NCI-H1092 (cell line): ENCODE results near the gene SPRED3.
"Not testable (repeated sequence)": the region's sequence is repeated elsewhere in the genome, so short reads cannot be mapped to it uniquely, and the experiment has no call there.

Source experiments
- DNase-seq: peaks from one replicate; lab custom pipeline; 2025; lab: John Stamatoyannopoulos, UW

SPRED3 gene

DNA sequence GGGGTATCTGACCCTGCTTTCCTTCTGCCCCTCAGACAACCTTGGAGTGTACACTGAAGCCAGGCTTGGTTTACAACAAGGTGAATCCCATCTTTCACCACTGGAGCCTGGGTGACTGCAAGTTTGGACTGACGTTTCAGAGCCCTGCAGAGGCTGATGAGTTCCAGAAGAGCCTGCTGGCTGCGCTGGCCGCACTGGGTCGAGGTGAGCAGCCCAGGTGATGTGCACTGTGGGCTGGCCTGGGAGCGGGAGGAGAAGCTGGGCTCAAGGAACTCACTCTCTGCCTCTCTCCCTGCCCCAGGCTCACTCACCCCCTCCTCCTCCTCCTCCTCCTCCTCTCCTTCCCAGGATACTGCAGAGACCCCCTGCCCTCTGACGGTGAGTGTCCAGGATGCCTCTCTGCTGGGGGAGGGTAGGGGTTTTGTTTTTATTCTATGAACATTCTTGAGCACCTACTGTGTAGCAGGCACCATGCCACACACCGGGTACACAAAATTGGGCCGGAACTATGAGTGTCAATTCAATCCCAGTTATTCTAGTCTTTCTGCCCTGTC, 3.5 kb downstream of the SPRED3 start:
- DNase-seq: no peak

DNA sequence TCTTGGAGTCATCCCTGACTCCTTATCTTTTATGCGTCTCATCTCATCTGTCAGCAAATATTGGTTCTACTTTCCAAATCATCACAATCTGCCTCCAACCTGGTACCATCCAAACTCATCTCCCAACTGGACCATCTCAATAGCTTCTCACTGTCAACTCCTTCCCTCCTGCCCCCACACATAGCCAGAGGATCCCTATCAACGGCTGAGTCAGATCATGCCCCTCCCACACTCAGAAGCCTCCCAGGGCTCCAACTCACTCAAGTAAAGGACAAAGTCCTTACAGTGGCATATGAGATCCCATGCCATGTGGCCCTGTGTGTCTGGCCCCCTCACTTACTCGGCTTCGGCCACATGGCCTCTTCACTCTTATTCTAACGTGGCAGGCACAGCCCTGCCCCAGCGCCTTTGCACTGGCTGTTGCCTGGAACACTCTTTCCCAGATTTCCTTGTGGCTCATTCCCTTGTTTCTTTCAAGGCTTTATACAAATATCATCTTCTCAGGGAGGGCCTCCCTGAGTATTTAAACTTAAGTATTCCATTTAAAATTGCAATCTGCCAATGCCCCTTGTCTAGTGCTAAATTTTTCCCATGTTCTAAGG, 4.3 kb downstream of the SPRED3 start:
- DNase-seq: no peak

DNA sequence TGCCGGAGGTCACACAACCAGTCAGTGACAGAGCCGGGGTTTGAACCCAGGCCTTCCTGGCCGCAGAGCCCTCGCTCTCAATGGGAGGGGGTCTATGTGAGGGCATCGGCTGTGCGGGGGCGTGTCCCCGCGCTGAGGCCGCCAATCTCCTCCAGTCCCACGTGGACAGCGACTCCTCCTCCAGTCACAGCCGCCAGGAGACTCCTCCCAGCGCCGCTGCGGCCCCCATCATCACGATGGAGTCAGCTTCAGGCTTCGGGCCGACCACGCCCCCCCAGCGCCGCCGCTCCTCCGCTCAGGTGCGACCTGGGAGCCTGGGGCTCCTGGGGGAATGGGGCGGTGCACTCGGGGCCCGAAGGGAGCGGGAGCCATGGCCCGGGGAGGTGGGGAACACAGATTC, 6.0 kb downstream of the SPRED3 start:
- no peak for DNase-seq

DNA sequence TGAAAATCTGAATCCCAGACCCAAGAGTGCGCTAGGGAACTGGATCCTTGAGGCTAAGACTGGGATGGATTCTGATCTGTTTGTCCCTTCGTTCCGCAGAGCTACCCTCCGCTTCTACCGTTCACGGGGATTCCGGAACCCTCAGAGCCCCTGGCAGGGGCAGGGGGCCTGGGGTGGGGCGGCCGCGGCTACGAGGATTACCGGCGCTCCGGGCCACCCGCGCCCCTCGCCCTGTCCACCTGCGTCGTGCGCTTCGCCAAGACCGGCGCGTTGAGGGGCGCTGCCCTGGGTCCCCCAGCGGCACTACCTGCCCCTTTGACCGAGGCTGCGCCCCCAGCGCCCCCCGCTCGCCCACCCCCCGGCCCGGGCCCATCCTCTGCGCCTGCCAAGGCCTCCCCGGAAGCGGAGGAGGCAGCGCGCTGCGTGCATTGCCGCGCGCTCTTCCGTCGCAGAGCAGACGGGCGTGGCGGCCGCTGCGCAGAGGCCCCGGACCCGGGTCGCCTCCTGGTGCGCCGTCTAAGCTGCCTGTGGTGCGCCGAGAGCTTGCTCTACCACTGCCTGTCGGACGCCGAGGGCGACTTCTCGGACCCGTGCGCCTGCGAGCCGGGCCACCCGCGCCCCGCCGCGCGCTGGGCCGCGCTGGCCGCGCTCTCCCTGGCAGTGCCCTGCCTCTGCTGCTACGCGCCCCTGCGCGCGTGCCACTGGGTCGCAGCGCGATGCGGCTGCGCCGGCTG, 7.1 kb downstream of the SPRED3 start:
- no peak for DNase-seq

DNA sequence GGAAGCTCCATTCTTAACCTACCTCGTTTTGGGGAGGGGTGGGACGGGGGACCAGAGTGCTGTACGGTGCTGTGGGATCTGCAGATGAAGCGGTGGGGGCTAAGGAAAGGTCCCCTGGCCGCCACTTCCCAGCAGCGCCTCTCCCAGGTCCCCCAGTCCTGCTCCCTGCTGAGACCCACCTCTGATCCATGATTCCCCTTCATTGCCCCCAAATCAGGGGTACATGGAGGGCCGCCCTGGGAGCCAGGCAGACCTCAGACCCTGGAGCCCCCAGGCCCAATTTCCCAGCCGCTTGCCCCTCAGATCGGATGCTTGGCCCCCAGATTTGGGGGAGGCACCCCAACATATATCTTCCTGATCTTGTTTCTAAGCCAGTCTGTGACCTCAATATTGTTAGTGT, 10.6 kb downstream of the SPRED3 start:
- no peak for DNase-seq

DNA sequence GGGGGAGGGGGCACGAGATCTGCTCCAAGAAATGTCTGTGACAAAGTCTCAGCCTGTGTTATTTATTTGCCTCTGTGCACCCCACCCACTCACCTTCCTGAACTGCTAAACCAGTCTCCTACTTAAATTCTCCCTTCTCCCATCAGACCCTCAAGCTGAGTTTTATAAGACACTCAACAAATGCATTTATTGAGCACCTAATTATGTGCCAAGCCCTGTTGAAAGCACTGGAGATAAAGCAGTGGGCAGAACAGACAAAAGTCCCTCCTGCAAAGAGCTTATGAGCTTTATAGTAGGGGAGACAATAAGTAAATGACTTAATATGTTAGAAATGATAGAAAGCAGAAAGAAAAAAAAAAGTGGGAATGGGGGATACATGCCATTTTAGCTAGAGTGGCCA, 11.0 kb downstream of the SPRED3 start:
- DNase-seq: no peak

DNA sequence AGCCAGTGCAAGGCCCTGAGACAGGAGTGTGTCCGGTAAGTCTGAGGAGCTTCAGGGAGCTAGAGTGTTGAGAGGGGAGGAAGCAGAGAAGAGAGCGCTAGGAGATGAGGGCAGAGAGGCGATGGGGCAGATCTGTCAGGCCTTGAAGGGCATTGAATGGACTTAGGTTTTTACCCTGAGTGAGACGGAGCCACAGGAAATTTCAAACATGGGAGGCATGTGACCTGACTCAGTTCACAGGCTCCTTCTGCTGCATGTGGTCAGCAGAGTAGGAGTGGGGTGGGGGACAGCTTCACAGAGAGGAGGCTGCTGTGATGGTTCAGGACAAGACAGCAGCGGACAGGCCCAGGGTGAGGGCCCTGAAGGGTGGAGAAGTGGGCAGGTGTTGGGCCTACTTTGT, 11.9 kb downstream of the SPRED3 start:
- DNase-seq: no peak

DNA sequence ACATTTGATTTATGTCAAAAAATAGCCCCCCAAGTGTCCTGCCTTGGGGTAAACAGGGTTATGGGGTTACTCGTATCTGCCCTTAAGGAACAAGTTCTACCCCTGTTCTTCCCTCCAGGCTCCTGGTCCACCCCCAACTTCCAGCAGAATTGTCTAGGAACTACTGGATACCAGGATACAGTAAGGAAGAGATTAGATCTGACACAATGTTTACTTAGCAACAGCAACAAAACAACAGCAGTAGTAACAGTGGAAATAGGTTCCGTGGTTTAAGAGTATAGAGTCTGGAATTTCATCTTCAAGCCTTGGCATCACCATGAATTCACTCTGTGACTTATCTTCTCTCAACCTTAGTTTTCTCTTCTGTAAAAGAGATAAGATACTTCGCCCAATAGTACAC, 12.7 kb downstream of the SPRED3 start:
- no peak for DNase-seq

DNA sequence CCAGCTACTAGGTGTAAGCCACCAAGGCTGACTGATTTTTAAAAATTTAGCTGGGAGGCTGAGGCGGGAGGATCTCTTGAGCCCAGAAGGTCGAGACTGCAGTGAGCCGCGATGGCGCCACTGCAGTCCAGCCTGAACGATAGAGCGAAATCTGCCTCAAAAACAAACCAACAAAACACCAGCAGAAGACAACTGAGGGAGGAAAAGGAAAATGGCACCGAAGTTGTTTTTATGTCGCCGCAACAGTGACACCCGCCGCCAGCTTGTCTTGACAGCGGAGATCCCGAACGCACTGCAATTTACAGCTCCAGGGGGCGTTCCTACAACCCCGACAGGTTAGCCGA, 14.1 kb downstream of the SPRED3 start:
- no peak for DNase-seq

DNA sequence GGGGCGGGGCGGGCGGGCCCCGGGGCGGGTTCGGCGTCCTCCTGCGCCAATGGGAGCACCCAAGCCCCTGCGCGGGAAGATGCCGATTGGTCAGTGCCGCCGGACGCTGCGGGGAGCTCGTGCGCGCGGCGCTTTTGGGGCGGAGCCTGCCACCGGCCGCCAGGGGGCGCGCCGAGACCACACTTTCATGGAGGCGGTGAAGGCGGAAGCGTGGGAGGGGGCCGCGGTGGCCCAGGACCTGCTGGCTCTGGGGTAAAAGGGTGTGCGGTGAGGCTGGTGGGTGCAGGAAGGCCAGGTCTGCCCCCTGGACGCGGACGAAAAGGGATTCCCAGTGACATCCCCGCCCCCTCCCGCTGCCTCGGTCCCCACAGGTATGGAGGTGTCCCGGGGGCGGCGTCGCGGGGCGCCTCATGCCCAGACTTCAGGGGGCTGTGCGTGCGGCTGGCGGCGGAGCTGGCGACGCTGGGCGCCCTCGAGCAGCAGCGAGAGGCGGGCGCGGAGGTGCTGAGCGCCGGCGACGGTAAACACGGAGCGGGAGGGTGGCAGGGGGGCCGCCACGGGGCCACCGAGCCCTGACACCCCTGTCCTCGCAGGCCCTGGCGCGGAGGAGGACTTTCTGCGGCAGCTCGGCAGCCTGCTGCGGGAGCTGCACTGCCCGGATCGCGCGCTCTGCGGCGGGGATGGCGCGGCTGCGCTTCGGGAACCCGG, 14.6 kb downstream of the SPRED3 start, which contains the start of gene FAM98C:
Gene FAM98C (plus strand): TSS at position 127 of the 708 bp plus-strand sequence. CDS start 61 bp downstream, at position 188.
- peak; percentile 90 for DNase-seq

DNA sequence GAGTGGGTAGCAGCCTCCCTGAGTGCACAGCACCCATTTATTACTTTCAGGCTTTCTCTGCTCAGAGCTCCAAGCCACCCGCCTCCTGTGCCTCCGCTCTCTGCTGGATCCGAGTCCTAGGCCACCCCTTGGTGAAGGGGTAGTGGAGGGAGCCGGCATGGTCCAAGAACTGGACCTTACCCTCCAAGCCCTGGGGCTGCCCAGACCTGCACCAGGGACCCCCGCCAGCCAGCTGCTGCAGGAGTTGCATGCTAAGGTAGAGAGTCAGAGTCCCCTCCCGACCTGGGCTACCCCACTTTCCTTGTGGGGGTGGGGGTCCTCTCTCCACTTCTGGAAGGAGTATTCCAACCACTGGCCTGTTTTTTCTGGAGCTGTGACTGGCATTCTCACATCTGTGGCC, 16.4 kb downstream of the SPRED3 start:
- DNase-seq: no peak

DNA sequence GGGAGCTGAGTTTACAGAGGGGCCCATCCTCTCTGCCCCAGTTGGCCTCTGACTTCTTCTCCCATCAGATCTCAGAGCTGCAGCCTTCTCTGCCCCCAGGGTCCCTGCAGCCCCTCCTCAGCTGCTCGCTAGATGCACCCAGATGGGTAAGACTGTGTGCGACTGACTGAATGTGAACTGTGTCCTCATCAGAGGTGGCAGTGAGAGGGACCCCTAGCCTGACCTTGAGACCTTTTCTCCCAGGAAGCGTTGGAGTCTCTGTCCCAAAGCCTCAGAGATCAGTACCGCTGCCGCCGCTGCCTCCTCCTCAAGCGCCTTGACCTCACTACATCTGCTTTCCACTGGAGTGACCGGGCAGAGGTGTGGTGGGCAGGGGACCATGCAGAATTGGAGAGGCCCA, 16.8 kb downstream of the SPRED3 start:
- DNase-seq: no peak

DNA sequence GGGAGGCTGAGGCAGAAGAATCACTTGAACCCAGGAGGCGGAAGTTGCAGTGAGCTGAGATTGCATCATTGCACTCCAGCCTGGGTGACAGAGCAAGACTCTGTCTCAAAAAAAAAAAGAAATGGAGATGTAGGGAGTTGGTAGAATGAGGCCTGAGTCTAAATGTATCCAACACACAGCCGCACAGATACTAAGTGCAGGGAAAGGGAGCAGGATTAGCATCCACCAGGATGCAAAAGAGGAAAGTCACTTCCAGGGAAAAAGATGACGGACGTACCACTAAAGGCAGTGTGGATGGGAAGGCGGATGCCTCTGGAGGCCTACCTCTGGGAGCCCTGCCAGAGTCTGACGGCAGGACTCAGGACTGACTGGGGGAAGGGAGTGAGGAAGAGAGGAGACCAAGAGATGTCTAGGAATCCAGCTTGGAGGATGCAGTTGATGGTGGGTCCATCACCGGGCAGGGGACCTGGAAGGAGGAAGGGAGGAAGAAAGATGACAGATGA, 21.2 kb downstream of the SPRED3 start:
- DNase-seq: no peak

DNA sequence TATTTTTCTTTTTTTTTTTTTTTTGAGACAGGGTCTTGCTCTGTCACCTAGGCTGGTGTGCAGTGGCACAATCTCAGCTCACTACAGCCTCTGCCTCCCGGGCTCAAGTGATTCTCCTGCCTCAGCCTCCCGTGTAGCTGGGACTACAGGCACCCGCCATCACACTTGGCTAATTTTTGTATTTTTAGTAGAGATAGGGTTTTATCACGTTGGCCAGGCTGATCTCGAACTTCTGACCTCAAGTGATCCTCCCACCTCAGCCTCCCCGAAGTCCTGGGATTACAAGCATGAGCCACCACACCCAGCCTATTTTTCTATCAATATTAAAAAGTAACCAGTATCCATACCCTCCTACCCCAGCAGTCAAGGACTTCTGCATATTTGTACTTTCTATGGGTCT, 21.9 kb downstream of the SPRED3 start:
- not testable (repeated sequence) for DNase-seq

DNA sequence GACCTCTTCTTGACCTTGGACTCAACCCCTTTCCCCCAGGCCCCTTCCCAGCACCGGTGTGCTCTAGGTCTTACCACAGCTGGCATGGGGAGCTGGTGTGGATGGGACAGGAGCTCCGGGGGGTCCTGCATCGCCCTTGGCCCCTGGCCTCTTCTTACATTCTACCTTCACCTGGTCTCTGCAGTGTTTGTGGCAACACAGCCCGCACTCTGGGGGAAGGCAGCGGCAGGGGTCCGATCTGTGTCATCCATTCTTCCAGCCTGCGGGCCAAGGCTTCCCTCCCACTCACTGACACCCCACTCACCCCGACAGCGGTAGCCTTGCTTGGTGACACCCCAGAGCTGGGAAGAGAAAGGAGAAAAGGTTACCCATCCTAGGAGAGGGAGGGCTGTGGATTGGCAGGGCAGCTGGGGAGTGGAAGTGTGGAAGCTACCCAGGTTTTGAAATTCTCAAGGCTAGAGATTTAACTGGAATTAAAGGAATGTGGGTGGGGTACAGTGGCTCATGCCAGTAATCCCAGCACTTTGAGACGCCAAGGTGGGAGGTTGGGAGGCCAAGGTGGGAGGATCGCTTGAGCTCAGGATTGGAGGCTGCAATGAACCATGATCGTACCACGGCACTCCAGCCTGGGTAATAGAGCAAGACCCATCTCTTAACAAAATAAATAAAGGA, 22.7 kb downstream of the SPRED3 start:
- DNase-seq: no peak

DNA sequence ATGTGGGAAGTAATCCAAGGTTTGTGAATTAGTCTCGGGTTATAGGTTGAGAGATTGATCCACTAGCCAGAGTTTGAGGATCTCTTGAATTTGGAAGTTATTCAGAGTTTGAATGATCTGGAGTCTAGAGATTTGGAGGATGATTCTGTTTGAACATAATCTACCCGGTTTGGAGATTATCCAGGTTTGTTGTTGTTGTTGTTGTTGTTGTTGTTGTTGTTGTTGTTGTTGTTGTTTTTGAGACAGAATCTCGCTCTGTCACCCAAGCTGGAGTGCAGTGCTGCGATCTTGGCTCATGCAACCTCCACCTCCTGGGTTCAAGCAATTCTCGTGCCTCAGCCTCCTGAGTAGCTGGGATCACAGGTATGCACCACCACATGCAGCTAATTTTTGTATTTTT, 23.4 kb downstream of the SPRED3 start:
- not testable (repeated sequence) for DNase-seq

DNA sequence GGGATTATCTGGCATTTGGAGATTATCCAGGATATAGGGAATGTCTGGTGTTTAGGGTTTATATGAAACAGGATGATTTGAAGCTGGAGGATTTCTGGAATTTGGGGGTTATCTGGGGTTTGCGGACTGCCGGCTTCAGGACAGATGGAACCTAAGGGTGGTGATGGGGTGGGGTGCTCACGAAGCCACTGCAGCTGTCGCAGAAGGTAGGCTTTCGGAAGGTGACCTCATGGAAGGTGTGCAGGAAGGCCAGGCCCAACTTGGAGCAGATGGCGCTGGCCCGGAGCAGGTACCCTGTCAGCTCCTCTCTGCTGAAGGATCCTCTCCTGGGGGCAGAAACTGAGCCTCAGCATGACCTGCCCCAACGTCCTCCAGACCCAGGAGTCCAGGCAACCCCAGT, 24.0 kb downstream of the SPRED3 start:
- no peak for DNase-seq

DNA sequence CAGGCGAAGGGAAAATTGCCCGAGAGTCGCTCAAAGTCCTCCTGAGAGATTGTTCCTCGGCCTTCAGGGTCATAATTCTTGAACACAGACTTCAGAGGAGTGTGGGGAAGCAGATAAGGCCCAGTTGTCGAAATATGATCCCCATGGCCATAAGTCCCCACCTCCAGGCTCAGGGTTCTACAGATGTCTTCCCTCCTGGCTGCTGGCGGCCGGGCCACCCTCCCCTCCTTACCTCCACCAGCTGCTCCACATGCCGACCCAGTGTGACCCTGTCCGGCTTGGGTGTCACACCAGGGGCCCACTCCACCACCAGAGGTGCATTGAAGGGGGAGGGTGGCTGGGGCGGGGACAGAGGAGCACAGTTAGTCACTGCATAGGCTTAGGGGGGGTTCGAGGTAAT, 24.5 kb downstream of the SPRED3 start:
- DNase-seq: no peak

DNA sequence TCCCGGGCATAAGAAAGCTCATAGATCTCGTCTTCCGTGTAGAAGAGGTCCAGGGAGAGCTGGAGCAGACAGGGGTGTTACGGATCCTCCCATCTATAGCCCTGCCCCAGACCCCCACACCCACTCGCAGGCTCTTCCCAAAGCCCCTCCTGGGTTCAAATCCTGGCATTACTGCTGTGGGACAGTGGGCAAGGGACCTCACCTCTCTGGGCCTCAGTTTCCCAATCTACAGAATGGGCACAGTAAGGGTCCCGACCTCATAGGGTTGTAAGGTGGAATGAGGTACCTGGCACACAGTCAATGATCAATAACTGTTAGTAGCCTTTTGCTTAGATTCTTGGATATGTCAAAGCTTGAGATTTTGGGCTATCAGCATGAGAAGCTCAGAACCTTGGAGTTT, 24.9 kb downstream of the SPRED3 start:
- no peak for DNase-seq

DNA sequence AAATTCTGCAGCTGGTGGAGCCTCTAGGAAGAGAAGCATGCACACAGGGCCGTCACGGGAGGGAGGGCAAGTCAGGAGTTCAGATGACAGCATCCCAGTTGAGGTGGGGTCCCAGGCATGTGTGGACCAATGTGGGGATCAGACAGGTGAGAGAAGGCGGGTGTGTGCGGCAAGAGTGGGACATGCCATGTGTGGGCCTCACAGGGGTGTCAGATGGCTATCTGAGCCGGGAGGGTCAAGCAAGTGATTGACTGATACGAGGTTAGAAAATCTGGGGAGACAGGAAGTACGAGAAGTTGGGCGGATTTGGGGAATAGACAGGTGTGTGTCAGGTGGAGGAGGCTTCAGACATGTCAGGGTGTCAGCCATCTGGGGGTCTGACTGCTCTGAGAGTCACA, 28.6 kb downstream of the SPRED3 start:
- no peak for DNase-seq

DNA sequence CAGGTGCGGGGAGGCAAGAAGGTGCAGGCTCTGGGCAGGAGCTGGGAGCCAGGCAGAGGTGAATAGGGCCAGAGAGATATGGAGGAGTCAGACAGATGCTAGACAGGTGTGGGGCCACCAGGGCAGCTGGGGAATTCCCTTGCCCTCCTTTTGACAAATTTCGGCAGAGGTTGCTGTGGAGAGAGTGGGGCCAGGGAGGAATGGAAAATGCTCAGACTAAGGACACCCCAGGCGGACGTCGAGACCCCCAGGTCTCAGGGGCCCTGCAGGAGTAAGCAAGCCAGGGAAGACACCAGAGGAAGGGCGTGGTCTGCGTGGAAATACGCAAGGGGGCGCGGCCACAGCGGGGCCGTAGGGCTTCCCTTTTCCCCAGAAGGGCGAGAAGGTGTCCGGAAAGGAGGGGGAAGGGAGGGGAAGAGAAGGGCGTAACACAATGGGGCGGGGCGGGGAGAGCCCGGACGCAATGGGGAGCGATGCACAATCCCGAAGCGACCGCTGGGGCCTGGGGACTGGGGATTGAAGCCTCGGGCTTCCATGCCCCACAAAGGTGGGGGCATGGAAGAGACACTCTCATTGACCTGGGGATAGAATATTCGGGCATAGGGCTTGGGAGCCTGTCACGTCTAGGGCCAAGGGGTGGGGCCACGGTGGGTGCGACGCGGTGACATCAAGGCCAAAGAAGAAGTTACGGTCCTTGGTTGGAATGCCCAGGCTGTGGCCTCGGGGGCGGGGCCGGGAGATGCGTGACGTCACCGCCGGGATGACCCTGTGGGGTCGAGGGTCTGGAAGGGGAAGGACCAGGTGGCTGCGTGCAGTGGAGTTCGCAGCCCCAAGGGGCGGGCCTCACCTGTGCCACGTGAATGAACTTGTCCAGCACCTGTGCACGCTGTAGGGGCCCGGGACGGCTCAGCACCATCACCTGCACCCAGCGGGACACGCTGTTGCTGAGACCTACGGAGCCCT, 29.3 kb downstream of the SPRED3 start:
- no peak for DNase-seq
